Transverse colon (tissue), 4 donors: Measurements from ENCODE around the gene SLC6A13.

Source experiments
- CTCF ChIP-seq, 5 experiments: fragments of 200-600 bp in 3 of 5; fragments of 450-650 bp in 2 of 5; sonication (generic) in 3 of 5; IDR thresholded peaks; 1 replicate in 2 of 5; 2 replicates in 3 of 5; pipeline ENCODE4 v1.5.1; 2016 to 2017; ENCODE audit warnings: antibody characterized with exemption in 5 of 5, inconsistent platforms in 3 of 5, mild to moderate bottlenecking in 2 of 5, moderate library complexity in 1 of 5
- EP300 ChIP-seq: sonication (generic); formaldehyde crosslinking; IDR thresholded peaks from one replicate; pipeline ENCODE4 v1.6.1; 2017; ENCODE audit warnings: antibody characterized with exemption, low read depth
- POLR2A ChIP-seq: fragments of 450-650 bp; IDR thresholded peaks from one replicate; pipeline ENCODE4 v1.6.1; 2016; ENCODE audit warnings: antibody characterized with exemption, mild to moderate bottlenecking, moderate library complexity
- POLR2AphosphoS5 ChIP-seq, 3 donors: sonication (generic); formaldehyde crosslinking; IDR thresholded peaks; one replicate each; pipeline ENCODE4 v1.6.1; 2016; ENCODE audit warnings: antibody characterized with exemption in 3 of 3

GRCh38 chr12:215116-215515 lies 47.5 kb downstream of the SLC6A13 start:
- TF ChIP-seq CTCF (IDR thresholded peaks at IDR 0.05) (no peak), EP300 (no peak), POLR2AphosphoS5 (IDR thresholded peaks at IDR 0.05) (no peak), POLR2A (no peak)
